H9 (cell line): ENCODE results near the gene ZDHHC1. TPM values are rescaled to one million over a fixed set of nuclear protein-coding genes. Genes with fewer than 3 reads are reported as not detected.

Experiments
- DNase-seq: peaks from one replicate; pipeline ENCODE4 v3.0.0-alpha.2; 2017
- H2AFZ ChIP-seq: one replicate; pipeline ENCODE4 v1.6.1; 2013; ENCODE audit warnings: mild to moderate bottlenecking, low read length, control low read depth, moderate library complexity
- H2AK5ac ChIP-seq: 2 replicates; pipeline ENCODE4 v1.6.1; 2013; ENCODE audit warnings: low read length, control low read depth, mixed read lengths; ENCODE audit not compliant: insufficient read length
- H2BK120ac ChIP-seq: one replicate; pipeline ENCODE4 v1.6.1; 2013; ENCODE audit warnings: low read depth, mild to moderate bottlenecking, low read length, control low read depth, inconsistent platforms; ENCODE audit not compliant: poor library complexity, severe bottlenecking
- H2BK12ac ChIP-seq: 2 replicates; pipeline ENCODE4 v1.6.1; 2013; ENCODE audit warnings: low read length, control low read depth, mixed read lengths, low read depth; ENCODE audit not compliant: insufficient read length
- H2BK15ac ChIP-seq: 2 replicates; pipeline ENCODE4 v1.6.1; 2013; ENCODE audit warnings: low read depth, low read length, control low read depth
- H2BK20ac ChIP-seq: one replicate; pipeline ENCODE4 v1.6.1; 2013; ENCODE audit warnings: low read depth, mild to moderate bottlenecking, low read length, control low read depth, inconsistent platforms; ENCODE audit not compliant: poor library complexity, severe bottlenecking
- H2BK5ac ChIP-seq: 2 replicates; pipeline ENCODE4 v1.6.1; 2013; ENCODE audit warnings: low read length, control low read depth, mixed read lengths; ENCODE audit not compliant: insufficient read length
- H3K14ac ChIP-seq: 2 replicates; pipeline ENCODE4 v1.6.1; 2013; ENCODE audit warnings: low read length, control low read depth; ENCODE audit not compliant: insufficient read depth
- H3K18ac ChIP-seq: 2 replicates; pipeline ENCODE4 v1.6.1; 2013; ENCODE audit warnings: low read depth, mild to moderate bottlenecking, mixed read lengths, low read length, control low read depth; ENCODE audit not compliant: insufficient read length
- H3K23ac ChIP-seq: 2 replicates; pipeline ENCODE4 v1.6.1; 2013; ENCODE audit warnings: low read length, control low read depth, mixed read lengths, low read depth; ENCODE audit not compliant: insufficient read length
- H3K23me2 ChIP-seq: 2 replicates; pipeline ENCODE4 v1.6.1; 2013; ENCODE audit warnings: low read depth, mild to moderate bottlenecking, mixed read lengths, low read length, control low read depth; ENCODE audit not compliant: insufficient read length, poor library complexity, severe bottlenecking
- H3K27ac ChIP-seq: 2 replicates; pipeline ENCODE4 v1.5.1; 2013; ENCODE audit warnings: low read length, control low read depth, mixed read lengths, low read depth; ENCODE audit not compliant: insufficient read length
- H3K27me3 ChIP-seq: 2 replicates; pipeline ENCODE4 v1.6.1; 2013; ENCODE audit warnings: low read length, control low read depth, inconsistent platforms; ENCODE audit not compliant: insufficient read depth
- H3K4ac ChIP-seq: 2 replicates; pipeline ENCODE4 v1.6.1; 2013; ENCODE audit warnings: low read depth, mild to moderate bottlenecking, control low read depth, inconsistent platforms, low read length, moderate library complexity
- H3K4me1 ChIP-seq: 2 replicates; pipeline ENCODE4 v1.6.1; 2013; ENCODE audit warnings: low read length, control low read depth, inconsistent platforms; ENCODE audit not compliant: insufficient read depth
- H3K4me2 ChIP-seq: 2 replicates; pipeline ENCODE4 v1.6.1; 2013; ENCODE audit warnings: low read length, control low read depth, mixed read lengths; ENCODE audit not compliant: insufficient read length, insufficient read depth
- H3K56ac ChIP-seq: 2 replicates; pipeline ENCODE4 v1.6.1; 2013; ENCODE audit warnings: low read depth, mild to moderate bottlenecking, mixed read lengths, low read length, control low read depth; ENCODE audit not compliant: insufficient read length
- H3K79me1 ChIP-seq: 2 replicates; pipeline ENCODE4 v1.6.1; 2013; ENCODE audit warnings: low read depth, mild to moderate bottlenecking, moderate library complexity, low read length, control low read depth, inconsistent platforms; ENCODE audit not compliant: insufficient read depth, poor library complexity, severe bottlenecking
- H3K79me2 ChIP-seq: 2 replicates; pipeline ENCODE4 v1.6.1; 2013; ENCODE audit warnings: low read length, control low read depth, inconsistent platforms; ENCODE audit not compliant: insufficient read depth
- H3K9ac ChIP-seq: 2 replicates; pipeline ENCODE4 v1.6.1; 2013; ENCODE audit warnings: low read length, control low read depth, mixed read lengths; ENCODE audit not compliant: insufficient read length; ENCODE audit errors: extremely low read depth
- H3K9me3 ChIP-seq: one replicate; pipeline ENCODE4 v1.6.1; 2013; ENCODE audit warnings: low read depth, low read length, inconsistent platforms; ENCODE audit not compliant: control insufficient read depth
- H3T11ph ChIP-seq: one replicate; pipeline ENCODE4 v1.6.1; 2013; ENCODE audit warnings: mild to moderate bottlenecking, low read length, control low read depth, inconsistent platforms
- H4K20me1 ChIP-seq: one replicate; pipeline ENCODE4 v1.6.1; 2013; ENCODE audit not compliant: control insufficient read depth, insufficient read length, insufficient read depth
- H4K5ac ChIP-seq: 2 replicates; pipeline ENCODE4 v1.6.1; 2013; ENCODE audit warnings: low read depth, mild to moderate bottlenecking, mixed read lengths, low read length, control low read depth; ENCODE audit not compliant: insufficient read length
- H4K8ac ChIP-seq: replicated peaks from 2 replicates; pipeline ENCODE4 v1.6.1; 2013; ENCODE audit warnings: low read length, control low read depth, mixed read lengths, low read depth; ENCODE audit not compliant: insufficient read length
- H4K91ac ChIP-seq: 2 replicates; pipeline ENCODE4 v1.6.1; 2013; ENCODE audit warnings: low read depth, mild to moderate bottlenecking, moderate library complexity, mixed read lengths, low read length, control low read depth; ENCODE audit not compliant: insufficient read length
- H3K27ac Mint-ChIP-seq, 3 experiments: 2 replicates in 2 of 3; 3 replicates in 1 of 3; pipeline ENCODE4 v1.8.0; 2020 to 2021; ENCODE audit warnings: mixed read lengths in 3 of 3, mild to moderate bottlenecking in 1 of 3, moderate library complexity in 1 of 3
- H3K27me3 Mint-ChIP-seq: 2 replicates; pipeline ENCODE4 v1.8.0; 2021; ENCODE audit warnings: low read depth, mild to moderate bottlenecking, moderate library complexity, mixed read lengths
- H3K36me3 Mint-ChIP-seq, 3 experiments: 2 replicates in 2 of 3; 3 replicates in 1 of 3; pipeline ENCODE4 v1.8.0; 2020 to 2021; ENCODE audit warnings: low read depth in 3 of 3, mixed read lengths in 3 of 3; ENCODE audit not compliant: insufficient read depth in 1 of 3
- H3K4me1 Mint-ChIP-seq, 2 experiments: 2 replicates each; pipeline ENCODE4 v1.8.0; 2020; ENCODE audit warnings: mixed read lengths in 2 of 2
- H3K4me3 Mint-ChIP-seq, 2 experiments: 2 replicates in 1 of 2; 3 replicates in 1 of 2; pipeline ENCODE4 v1.8.0; 2020 to 2021; ENCODE audit warnings: mild to moderate bottlenecking in 2 of 2, mixed read lengths in 2 of 2, moderate library complexity in 1 of 2
- H3K9me3 Mint-ChIP-seq, 2 experiments: 2 replicates in 1 of 2; 3 replicates in 1 of 2; pipeline ENCODE4 v1.8.0; 2020; ENCODE audit warnings: mild to moderate bottlenecking in 2 of 2, mixed read lengths in 2 of 2, moderate library complexity in 1 of 2
- WGBS: extraction: QIAGEN DNeasy Blood & Tissue Kit; methylation state at CpG from one replicate; pipeline ENCODE4 v1.1.7; 2013; ENCODE audit warnings: missing lambda C conversion rate, low lambda C conversion rate, mixed read lengths; ENCODE audit not compliant: insufficient read length; ENCODE audit errors: extremely low coverage; 5-methylcytosine and 5-hydroxymethylcytosine counted together
- total RNA-seq: library from RNA; stranded (reverse); gene quantifications from 2 replicates; pipeline ENCODE4 v1.2.1, GENCODE V29; 2021
- TF ChIP-seq, protein P1 (sequence below): fragments of 200-600 bp; sonication (generic); conservative IDR thresholded peaks from 3 replicates; pipeline ENCODE4 v1.8.0; 2021; ENCODE audit warnings: antibody characterized with exemption, mild to moderate bottlenecking

Gene ZDHHC1
- total RNA-seq, 1 experiment from 2014 or later, result 3.7 TPM

DNA sequence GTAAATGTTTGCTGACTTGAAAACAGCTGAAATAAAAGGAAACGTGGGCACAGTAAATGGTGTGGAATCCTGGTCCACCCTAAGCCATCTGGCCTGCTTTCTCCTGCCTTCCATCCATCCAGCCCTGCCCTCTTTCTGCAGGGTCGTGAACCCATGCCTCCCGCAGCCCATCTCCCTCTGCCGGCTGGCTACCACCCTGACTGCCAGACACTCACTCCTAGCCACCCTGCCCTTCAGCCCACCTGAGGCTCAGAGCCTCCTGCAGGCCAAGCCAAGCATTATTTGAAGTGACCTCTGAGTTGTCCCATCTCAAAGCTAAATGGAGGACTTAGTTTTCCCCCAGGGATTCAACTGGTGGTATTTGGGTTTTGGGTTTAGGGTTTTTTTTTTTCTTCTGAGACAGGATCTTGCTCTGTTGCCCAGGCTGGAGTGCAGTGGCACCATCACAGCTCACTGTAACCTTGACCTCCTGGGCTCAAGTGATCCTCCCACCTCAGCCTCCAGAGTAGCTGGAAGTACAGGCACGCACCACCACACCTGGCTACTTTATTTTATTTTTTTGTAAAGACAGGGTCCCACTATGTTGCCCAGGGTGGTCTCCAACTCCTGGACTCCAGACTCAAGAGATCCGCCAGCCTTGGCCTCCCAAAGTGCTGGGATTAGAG lies 8.4 kb downstream of the ZDHHC1 start:
- Histone ChIP-seq H2AK5ac (no peak overlapping the region), H3K4ac (no peak overlapping the region), H3K18ac (no peak overlapping the region), H2AFZ (no peak overlapping the region), H4K20me1 (no peaks in the 10 kb centered on the region), H4K8ac (no peak overlapping the region), H4K91ac (no peak overlapping the region), H3T11ph (no peak overlapping the region), H3K79me1 (no peaks in the 10 kb centered on the region), H3K27me3 (no peaks in the 10 kb centered on the region), H2BK120ac (no peak overlapping the region), H3K79me2 (no peaks in the 10 kb centered on the region), H3K23ac (no peak overlapping the region), H3K4me1 (peaks cover 8% of the 10 kb centered on the region; the same call in 1 of the 2 replicates), H3K4me2 (no peak overlapping the region), H3K9me3 (no peaks in the 10 kb centered on the region), H2BK15ac (no peak overlapping the region), H2BK5ac (no peak overlapping the region), H3K23me2 (no peaks in the 10 kb centered on the region), H2BK12ac (no peak overlapping the region), H3K27ac (no peak overlapping the region), H2BK20ac (no peak overlapping the region), H4K5ac (no peak overlapping the region), H3K56ac (no peak overlapping the region), H3K14ac (no peak overlapping the region), H3K9ac (no peak overlapping the region)
- TF ChIP-seq, protein P1, sequence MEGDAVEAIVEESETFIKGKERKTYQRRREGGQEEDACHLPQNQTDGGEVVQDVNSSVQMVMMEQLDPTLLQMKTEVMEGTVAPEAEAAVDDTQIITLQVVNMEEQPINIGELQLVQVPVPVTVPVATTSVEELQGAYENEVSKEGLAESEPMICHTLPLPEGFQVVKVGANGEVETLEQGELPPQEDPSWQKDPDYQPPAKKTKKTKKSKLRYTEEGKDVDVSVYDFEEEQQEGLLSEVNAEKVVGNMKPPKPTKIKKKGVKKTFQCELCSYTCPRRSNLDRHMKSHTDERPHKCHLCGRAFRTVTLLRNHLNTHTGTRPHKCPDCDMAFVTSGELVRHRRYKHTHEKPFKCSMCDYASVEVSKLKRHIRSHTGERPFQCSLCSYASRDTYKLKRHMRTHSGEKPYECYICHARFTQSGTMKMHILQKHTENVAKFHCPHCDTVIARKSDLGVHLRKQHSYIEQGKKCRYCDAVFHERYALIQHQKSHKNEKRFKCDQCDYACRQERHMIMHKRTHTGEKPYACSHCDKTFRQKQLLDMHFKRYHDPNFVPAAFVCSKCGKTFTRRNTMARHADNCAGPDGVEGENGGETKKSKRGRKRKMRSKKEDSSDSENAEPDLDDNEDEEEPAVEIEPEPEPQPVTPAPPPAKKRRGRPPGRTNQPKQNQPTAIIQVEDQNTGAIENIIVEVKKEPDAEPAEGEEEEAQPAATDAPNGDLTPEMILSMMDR, result peak; percentile 54
- H3K4me1 Mint-ChIP-seq, result peaks cover 41 to 44% of the 10 kb centered on the region in 2 experiments
- no peaks in the 10 kb centered on the region for H3K9me3 Mint-ChIP-seq
- H3K4me3 Mint-ChIP-seq, result no peak overlapping the region
- WGBS, result no CpG with 5 or more reads among the region's 6 CpGs
- DNase-seq, result peak; percentile 71
- peaks cover 10% of the 10 kb centered on the region for H3K27me3 Mint-ChIP-seq
- H3K27ac Mint-ChIP-seq, result peak overlapping the region in 1 of 3 experiments; percentile 28; a peak in 3 of 7 replicates
- H3K36me3 Mint-ChIP-seq, result peaks cover 0 to 2% (median 0%) of the 10 kb centered on the region in 3 experiments; a peak in 1 of 7 replicates
